Fibroblast of skin of scalp (primary cell): ENCODE results near the gene GRID1.
"Not testable (repeated sequence)": the region's sequence is repeated elsewhere in the genome, so short reads cannot be mapped to it uniquely, and the experiment has no call there.

ENCODE experiments used
- DNase-seq: peaks from one replicate; pipeline ENCODE4 v3.0.0-alpha.2; 2013

The GRID1 gene

GRCh38 chr10:86076497-86076896 lies 290.1 kb downstream of the GRID1 start:
- DNase-seq = not testable (repeated sequence)

DNA sequence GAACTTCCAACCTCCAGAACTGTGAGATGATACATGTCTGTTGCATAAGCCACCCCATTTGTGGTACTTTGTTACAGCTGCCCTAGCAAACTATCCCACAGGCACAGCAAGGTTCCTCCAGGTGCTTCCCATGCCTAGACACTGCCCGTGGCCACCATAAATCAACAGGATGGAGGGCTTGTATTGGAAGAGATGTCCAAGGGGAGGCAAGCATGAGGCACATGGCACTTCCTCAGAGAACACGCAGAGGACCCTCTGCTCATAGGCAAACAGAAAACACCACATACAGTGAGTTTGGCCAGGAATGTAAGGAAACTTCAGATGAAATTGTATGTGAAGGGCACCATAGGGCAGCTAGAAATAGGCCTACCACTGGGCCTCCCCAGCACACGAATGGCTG lies 291.1 kb downstream of the GRID1 start:
- DNase-seq = no peak

DNA sequence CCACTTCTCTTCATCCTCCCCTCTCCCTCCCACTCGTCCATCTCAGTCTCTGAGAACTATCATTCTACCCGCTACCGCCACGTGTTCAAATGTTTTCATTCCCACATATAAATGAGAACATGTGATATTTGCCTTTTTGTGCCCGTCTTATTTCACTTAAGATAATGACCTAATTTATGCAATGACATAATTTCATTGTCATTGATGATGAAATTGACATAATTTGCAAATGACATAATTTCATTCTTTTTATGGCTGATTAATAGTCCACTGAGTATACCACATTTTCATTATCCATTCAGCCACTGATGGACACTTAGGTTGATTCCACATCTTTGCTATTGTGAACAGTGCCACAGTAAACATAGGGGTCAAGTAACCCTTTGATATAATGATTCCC lies 292.3 kb downstream of the GRID1 start:
- no peak for DNase-seq

DNA sequence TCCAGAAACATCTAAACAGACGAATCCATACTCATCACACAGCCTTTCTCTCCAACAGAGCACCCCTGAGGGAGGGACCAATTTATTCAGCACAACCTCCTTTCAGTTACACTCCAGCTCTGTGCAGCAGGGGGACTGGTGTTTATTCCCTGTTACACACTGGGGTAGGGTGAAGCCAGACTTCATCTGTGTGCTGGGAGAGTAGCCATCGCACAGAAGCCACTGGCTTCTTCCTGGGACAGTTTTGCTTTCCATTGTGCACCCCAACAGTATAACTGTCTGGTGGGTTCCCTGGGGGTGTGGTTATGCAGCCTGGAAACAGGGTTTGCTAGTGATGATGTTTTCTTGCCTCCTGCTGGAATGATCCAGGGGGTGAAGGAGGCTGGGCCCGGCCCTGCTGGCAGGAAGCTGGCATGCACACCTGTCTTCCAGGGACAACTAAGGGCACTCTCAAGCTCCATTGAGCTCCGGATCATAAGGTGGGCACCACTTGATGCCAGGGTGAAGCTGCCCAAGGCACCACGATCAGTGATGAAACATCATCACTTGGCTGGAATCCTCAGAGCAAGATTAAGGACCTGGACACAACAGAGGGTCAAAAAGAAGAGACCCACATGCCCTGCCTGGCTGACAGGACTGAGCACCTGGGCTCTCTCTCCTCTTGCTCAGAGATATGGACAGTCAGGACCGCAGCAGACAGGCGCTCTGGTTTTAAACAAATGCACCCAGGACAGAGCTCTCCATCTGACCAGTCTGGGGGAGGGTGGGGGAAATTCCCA lies 293.2 kb downstream of the GRID1 start:
- no peak for DNase-seq

DNA sequence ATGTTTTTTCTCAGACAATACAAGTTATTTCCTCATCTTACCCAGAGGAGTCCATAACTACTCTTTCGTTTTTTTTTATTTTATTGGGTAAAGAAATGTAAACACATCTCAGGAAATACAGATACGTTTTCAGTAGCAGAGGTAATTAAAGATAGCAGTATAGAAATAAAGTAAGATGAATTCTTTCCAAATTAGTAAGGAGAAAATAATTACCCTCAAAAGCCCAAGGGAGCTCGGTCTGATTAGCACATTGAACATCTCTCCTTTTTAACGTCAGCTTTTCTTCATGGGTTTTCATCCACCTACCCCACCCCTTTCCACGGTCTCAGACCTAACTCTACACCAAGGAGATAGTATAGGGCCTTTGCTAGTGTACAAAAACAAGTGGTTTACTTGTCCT lies 294.2 kb downstream of the GRID1 start:
- DNase-seq = no peak

GRCh38 chr10:86071758-86072157 lies 294.8 kb downstream of the GRID1 start:
- DNase-seq = no peak

DNA sequence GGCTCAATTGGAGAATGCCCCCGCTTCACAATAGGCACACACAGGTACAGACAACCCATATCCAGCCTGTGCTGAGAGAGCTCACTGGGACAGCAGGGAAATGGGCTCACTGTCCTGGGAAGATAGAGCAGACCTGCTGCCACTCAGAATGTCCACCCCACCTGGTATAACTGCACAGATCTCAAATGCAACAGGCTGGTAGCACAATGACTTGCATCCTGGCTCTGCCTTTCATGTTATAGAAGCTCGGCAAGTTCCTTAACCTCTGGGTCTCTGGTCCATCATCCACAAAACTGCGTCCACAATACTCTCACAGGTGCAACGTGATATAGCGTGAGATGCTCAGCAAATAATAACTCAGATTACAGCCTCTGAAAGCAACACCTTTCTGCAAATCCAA lies 295.4 kb downstream of the GRID1 start:
- DNase-seq = no peak

GRCh38 chr10:86070278-86070677 lies 296.3 kb downstream of the GRID1 start:
- DNase-seq = no peak

GRCh38 chr10:86068231-86069054 lies 298.2 kb downstream of the GRID1 start:
- no peak for DNase-seq

- no peak for DNase-seq
Observed at GRCh38 chr10:86067436-86068050, 299.1 kb downstream of the GRID1 start.

DNA sequence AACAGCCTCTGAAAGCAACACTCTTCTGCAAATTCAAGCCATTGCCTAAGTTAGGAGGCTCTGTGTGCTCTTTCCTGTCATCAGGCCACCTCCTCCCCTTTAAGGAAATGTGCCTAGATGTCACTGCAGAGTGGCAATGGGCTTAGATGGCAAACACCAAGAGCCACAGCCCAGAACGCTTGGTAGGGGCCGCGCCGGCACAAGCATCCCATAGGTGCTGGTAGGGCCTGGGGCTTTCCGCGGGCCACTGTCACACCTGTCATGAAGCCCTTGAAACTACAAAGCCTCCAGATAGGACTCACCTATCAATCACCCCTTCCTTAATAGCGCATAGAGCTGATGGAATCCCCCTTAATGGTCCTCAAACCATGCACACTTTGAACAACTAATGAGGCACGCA lies 299.9 kb downstream of the GRID1 start:
- no peak for DNase-seq

DNA sequence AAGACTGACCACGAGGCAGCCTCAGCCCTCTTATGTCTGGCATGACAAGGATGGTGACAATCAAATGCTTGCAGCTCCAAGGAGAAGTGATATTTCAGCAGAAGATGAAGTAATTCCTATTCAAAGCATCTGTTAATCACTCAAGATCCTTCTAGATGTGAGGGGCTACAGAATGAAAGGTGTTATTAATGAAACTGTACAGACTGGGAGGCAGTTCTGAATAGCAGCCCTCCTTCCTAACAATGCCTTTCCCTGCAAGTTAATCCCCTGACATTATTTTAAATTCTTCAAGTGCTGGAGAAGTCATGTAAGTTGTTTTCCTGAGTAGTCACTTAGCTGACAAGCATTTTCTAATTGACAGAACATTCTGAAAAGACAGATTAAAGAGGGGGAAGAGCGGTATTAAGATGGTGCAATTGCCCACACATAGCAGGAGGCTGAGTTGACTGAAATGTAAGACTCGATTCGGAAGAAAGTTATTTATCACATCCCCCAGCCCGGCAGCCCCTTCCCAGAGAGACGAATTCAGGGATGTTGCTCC lies 300.8 kb downstream of the GRID1 start:
- no peak for DNase-seq

- no peak for DNase-seq
Observed at GRCh38 chr10:86064931-86065662, 301.5 kb downstream of the GRID1 start.

DNA sequence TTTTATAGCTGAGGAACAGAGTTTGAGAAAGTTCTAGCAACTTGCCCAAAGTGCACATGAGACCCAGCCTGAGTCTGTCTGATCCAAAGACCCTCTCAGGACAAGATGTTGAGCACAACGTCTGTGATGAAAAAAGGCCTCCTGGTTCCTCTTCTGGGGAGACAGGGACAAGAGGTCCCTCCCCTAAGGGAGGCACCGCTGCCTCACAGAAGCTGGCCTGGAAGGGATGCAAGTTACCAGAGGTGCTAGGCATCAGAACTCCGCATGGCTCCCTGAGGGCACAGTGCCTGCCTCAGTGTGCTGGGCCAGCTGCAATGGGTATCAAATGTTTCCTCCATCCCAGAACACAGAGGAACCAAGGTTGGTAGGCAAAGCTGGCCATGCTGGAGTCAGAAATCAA lies 302.4 kb downstream of the GRID1 start:
- no peak for DNase-seq

- DNase-seq = no peak
Observed at GRCh38 chr10:86063341-86063740, 303.3 kb downstream of the GRID1 start.

- DNase-seq = no peak
Observed at GRCh38 chr10:86062647-86063145, 303.9 kb downstream of the GRID1 start.

- no peak for DNase-seq
Observed at GRCh38 chr10:86062198-86062550, 304.4 kb downstream of the GRID1 start.

- DNase-seq = no peak
Observed at GRCh38 chr10:86061278-86062197, 305.1 kb downstream of the GRID1 start.

DNA sequence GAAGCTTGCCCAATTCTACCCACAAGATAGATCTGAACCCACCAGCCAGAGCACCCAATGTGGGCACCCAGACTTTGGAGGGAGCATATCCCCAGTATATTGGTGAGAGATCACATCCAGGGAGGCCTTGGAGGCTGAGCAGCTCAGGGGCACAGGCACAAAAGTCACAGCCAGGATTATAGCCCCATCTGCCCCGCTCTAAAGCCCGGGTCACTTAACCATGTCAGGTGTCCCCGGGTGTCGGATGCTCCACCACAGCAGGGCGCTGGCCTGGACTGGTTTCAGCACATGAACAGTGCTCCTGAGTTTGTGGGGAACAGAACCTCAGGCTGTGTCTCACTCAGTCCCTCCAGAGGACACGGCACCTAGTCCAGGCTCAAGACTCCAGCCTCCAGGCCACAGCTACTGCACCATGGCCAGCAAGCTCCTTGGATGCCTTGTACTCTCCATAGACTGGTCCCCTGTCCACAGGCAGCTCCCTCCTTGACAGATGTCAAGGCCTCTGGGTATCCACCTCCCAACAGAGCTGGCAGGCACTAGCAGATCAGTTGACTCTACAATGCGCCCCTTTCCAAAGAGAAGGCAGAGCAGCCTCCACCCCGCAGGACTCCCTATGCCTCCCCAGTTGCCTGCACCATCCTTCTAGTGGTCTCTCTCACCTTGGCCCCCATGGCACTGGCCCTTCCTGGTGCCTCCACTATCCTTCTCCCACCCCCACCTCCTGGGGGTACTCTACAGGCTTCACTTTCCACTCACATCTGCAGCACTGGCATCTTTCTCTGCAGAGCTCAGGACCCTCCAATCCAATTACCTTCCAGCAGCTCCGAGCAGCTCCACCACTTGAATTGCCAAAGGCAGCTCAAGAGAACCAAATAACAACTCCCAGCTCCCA lies 306.0 kb downstream of the GRID1 start:
- no peak for DNase-seq

DNA sequence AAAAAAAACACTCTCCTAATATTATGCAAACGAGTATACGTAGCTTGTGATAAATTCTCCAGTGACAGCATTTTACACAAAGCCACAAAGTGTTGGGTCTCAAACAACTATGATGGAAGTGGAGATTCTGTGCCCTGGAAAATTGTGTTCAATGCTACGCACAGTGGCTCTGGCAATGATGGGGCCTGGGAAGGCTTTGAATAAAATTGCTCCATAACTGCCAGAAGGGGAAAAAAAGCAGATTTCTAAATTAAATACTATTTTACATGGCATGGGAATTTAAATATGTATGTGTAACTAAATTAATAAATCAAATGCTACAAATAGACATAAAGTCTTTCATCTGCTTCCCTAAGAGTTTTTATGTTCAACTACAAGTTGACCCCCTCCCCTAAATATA lies 306.7 kb downstream of the GRID1 start:
- no peak for DNase-seq
